Neural progenitor cell (in vitro differentiated cells): ENCODE results near the gene NEO1. TPM values are rescaled to one million over a fixed set of nuclear protein-coding genes. Genes with fewer than 3 reads are reported as not detected.

Experiments
- DNase-seq: peaks from one replicate; pipeline ENCODE4 v3.0.0-alpha.2; 2016; ENCODE audit warnings: low spot score
- H2AFZ ChIP-seq: fragments of 200-600 bp; sonication (generic); replicated peaks from 2 replicates; pipeline ENCODE4 v1.6.1; 2016; ENCODE audit warnings: antibody characterized with exemption
- H3F3A ChIP-seq: fragments of 200-600 bp; sonication (generic); 2 replicates; pipeline ENCODE4 v1.6.1; 2016; ENCODE audit warnings: antibody characterized with exemption, low read depth
- H3K27ac ChIP-seq: fragments of 200-600 bp; sonication (generic); 2 replicates; pipeline ENCODE4 v1.5.1; 2016; ENCODE audit warnings: mild to moderate bottlenecking
- H3K27me3 ChIP-seq: fragments of 200-600 bp; sonication (generic); 2 replicates; pipeline ENCODE4 v1.6.1; 2016; ENCODE audit warnings: mild to moderate bottlenecking, moderate library complexity
- H3K36me3 ChIP-seq: fragments of 200-600 bp; sonication (generic); 2 replicates; pipeline ENCODE4 v1.5.1; 2016
- H3K4me1 ChIP-seq: fragments of 200-600 bp; sonication (generic); 2 replicates; pipeline ENCODE4 v1.6.1; 2016; ENCODE audit warnings: mixed run types
- H3K4me2 ChIP-seq: fragments of 200-600 bp; sonication (generic); 2 replicates; pipeline ENCODE4 v1.6.1; 2016
- H3K4me3 ChIP-seq: fragments of 200-600 bp; sonication (generic); 2 replicates; pipeline ENCODE4 v1.5.1; 2016
- H3K79me2 ChIP-seq: fragments of 200-600 bp; sonication (generic); 2 replicates; pipeline ENCODE4 v1.6.1; 2016; ENCODE audit warnings: low read depth
- H3K9ac ChIP-seq: fragments of 200-600 bp; sonication (generic); 2 replicates; pipeline ENCODE4 v1.6.1; 2016
- H3K9me3 ChIP-seq: fragments of 200-600 bp; sonication (generic); 2 replicates; pipeline ENCODE4 v1.5.1; 2016; ENCODE audit warnings: low read depth
- H4K20me1 ChIP-seq: fragments of 200-600 bp; sonication (generic); 2 replicates; pipeline ENCODE4 v1.6.1; 2016; ENCODE audit warnings: low read depth
- H3K27ac Mint-ChIP-seq: 3 replicates; pipeline ENCODE4 v1.8.0; 2021; ENCODE audit warnings: mixed read lengths
- H3K27me3 Mint-ChIP-seq: 2 replicates; pipeline ENCODE4 v1.8.0; 2022; ENCODE audit warnings: low read depth, mild to moderate bottlenecking, inconsistent platforms, moderate library complexity, mixed read lengths; ENCODE audit not compliant: insufficient read depth
- H3K36me3 Mint-ChIP-seq: 3 replicates; pipeline ENCODE4 v1.8.0; 2021; ENCODE audit warnings: mixed read lengths
- H3K4me1 Mint-ChIP-seq: 3 replicates; pipeline ENCODE4 v1.8.0; 2021; ENCODE audit warnings: mixed read lengths
- H3K4me3 Mint-ChIP-seq: 3 replicates; pipeline ENCODE4 v1.8.0; 2021; ENCODE audit warnings: mild to moderate bottlenecking, moderate library complexity, mixed read lengths
- H3K9me3 Mint-ChIP-seq: 3 replicates; pipeline ENCODE4 v1.8.0; 2020; ENCODE audit warnings: mixed read lengths
- EZH2 ChIP-seq: fragments of 200-600 bp; sonication (generic); IDR thresholded peaks from 2 replicates; pipeline ENCODE4 v1.6.1; 2017; ENCODE audit warnings: antibody characterized with exemption, mild to moderate bottlenecking, moderate library complexity
- EZH2phosphoT487 ChIP-seq: fragments of 200-600 bp; sonication (generic); IDR thresholded peaks from 2 replicates; pipeline ENCODE4 v1.6.1; 2017; ENCODE audit warnings: antibody characterized with exemption
- total RNA-seq: library from RNA; depleted of rRNA; stranded (reverse); fragments of >200 nt; gene quantifications from 2 replicates; pipeline ENCODE4 v1.2.3, GENCODE V29; 2015; ENCODE audit warnings: low replicate concordance
- TF ChIP-seq, protein P1 (sequence below): fragments of 200-600 bp; sonication (generic); IDR thresholded peaks from 2 replicates; pipeline ENCODE4 v1.5.1; 2017; ENCODE audit warnings: antibody characterized with exemption, mild to moderate bottlenecking

Gene NEO1
- total RNA-seq, 1 donor from 2014 or later, result 77.9 TPM

GRCh38 chr15:73258271-73259108, 206.2 kb downstream of the NEO1 start:
- Mint-ChIP-seq H3K36me3 (peaks cover 48% of the 10 kb centered on the region), H3K27me3 (no peaks in the 10 kb centered on the region), H3K27ac (no peak overlapping the region), H3K4me1 (no peaks in the 10 kb centered on the region), H3K4me3 (no peak overlapping the region), H3K9me3 (no peaks in the 10 kb centered on the region)
- H3K36me3 ChIP-seq, result peaks cover 24% of the 10 kb centered on the region
- H3F3A ChIP-seq, result peaks cover 21% of the 10 kb centered on the region
- H3K79me2 ChIP-seq, result no peaks in the 10 kb centered on the region
- H3K27me3 ChIP-seq, result no peaks in the 10 kb centered on the region
- H3K4me2 ChIP-seq, result peak overlapping the region; percentile 38
- H3K27ac ChIP-seq, result peak overlapping the region; percentile 82
- TF ChIP-seq EZH2phosphoT487, result no peak
- TF ChIP-seq, protein P1, sequence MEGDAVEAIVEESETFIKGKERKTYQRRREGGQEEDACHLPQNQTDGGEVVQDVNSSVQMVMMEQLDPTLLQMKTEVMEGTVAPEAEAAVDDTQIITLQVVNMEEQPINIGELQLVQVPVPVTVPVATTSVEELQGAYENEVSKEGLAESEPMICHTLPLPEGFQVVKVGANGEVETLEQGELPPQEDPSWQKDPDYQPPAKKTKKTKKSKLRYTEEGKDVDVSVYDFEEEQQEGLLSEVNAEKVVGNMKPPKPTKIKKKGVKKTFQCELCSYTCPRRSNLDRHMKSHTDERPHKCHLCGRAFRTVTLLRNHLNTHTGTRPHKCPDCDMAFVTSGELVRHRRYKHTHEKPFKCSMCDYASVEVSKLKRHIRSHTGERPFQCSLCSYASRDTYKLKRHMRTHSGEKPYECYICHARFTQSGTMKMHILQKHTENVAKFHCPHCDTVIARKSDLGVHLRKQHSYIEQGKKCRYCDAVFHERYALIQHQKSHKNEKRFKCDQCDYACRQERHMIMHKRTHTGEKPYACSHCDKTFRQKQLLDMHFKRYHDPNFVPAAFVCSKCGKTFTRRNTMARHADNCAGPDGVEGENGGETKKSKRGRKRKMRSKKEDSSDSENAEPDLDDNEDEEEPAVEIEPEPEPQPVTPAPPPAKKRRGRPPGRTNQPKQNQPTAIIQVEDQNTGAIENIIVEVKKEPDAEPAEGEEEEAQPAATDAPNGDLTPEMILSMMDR, result no peak
- no peak for TF ChIP-seq EZH2
- peak; percentile 44 for DNase-seq
- H3K9ac ChIP-seq, result no peak overlapping the region
- H3K9me3 ChIP-seq, result no peaks in the 10 kb centered on the region
- peaks cover 9% of the 10 kb centered on the region for H3K4me1 ChIP-seq
- no peaks in the 10 kb centered on the region for H4K20me1 ChIP-seq
- no peak overlapping the region for H3K4me3 ChIP-seq
- no peak overlapping the region for H2AFZ ChIP-seq

- H3K9me3 ChIP-seq, result no peaks in the 10 kb centered on the region
- H3K4me2 ChIP-seq, result no peak overlapping the region
- H3K4me1 ChIP-seq, result no peaks in the 10 kb centered on the region
- Mint-ChIP-seq H3K27me3 (no peaks in the 10 kb centered on the region), H3K27ac (no peak overlapping the region), H3K9me3 (no peaks in the 10 kb centered on the region), H3K4me3 (no peak overlapping the region), H3K4me1 (no peaks in the 10 kb centered on the region), H3K36me3 (peaks cover 24% of the 10 kb centered on the region)
- no peak for DNase-seq
- H3K79me2 ChIP-seq, result no peaks in the 10 kb centered on the region
- H4K20me1 ChIP-seq, result peaks cover 5% of the 10 kb centered on the region
- peaks cover 4% of the 10 kb centered on the region for H3F3A ChIP-seq
- TF ChIP-seq, protein P1, result no peak
- TF ChIP-seq EZH2phosphoT487, result no peak
- no peak for TF ChIP-seq EZH2
- H3K4me3 ChIP-seq, result no peak overlapping the region
- no peaks in the 10 kb centered on the region for H3K27me3 ChIP-seq
- H3K9ac ChIP-seq, result no peak overlapping the region
- peaks cover 20% of the 10 kb centered on the region for H3K36me3 ChIP-seq
- no peak overlapping the region for H2AFZ ChIP-seq
- H3K27ac ChIP-seq, result no peak overlapping the region
These were observed 212.6 kb downstream of the NEO1 start for GRCh38 chr15:73264881-73265280.

- Histone ChIP-seq H3K4me1 (no peaks in the 10 kb centered on the region), H3K4me2 (no peak overlapping the region), H3K27me3 (no peaks in the 10 kb centered on the region), H4K20me1 (peaks cover 5% of the 10 kb centered on the region), H3K27ac (no peak overlapping the region), H3K4me3 (no peak overlapping the region), H3F3A (peaks cover 4% of the 10 kb centered on the region), H3K9me3 (no peaks in the 10 kb centered on the region), H2AFZ (no peak overlapping the region), H3K9ac (no peak overlapping the region), H3K79me2 (no peaks in the 10 kb centered on the region), H3K36me3 (peaks cover 17% of the 10 kb centered on the region)
- peak; percentile 76 for DNase-seq
- peaks cover 22% of the 10 kb centered on the region for H3K36me3 Mint-ChIP-seq
- no peaks in the 10 kb centered on the region for H3K27me3 Mint-ChIP-seq
- no peak overlapping the region for H3K4me3 Mint-ChIP-seq
- H3K27ac Mint-ChIP-seq, result no peak overlapping the region
- H3K9me3 Mint-ChIP-seq, result no peaks in the 10 kb centered on the region
- TF ChIP-seq, protein P1, result peak; percentile 81
- no peak for TF ChIP-seq EZH2
- no peak for TF ChIP-seq EZH2phosphoT487
- no peaks in the 10 kb centered on the region for H3K4me1 Mint-ChIP-seq
These were observed 213.4 kb downstream of the NEO1 start for GRCh38 chr15:73265536-73266153.
